ENCODE measurements around the gene SLX4IP.

Gene SLX4IP

GRCh38 chr20:10513061-10513460, 78.0 kb downstream of the SLX4IP start:
- H3K4me1 ChIP-seq (ENCODE audit: control insufficient read depth, insufficient read depth, low read length) = peaks cover 52% of the 10 kb centered on the region
- H3K36me3 ChIP-seq (ENCODE audit: insufficient read depth, low read length) = no peaks in the 10 kb centered on the region
- H3K9me3 ChIP-seq (replicated peaks; ENCODE audit: low read length) = no peaks in the 10 kb centered on the region
- H3K4me2 ChIP-seq (ENCODE audit: low read length) = no peak overlapping the region
- no peaks in the 10 kb centered on the region for H3K27me3 ChIP-seq (ENCODE audit: control insufficient read depth, insufficient read depth, low read length)
- H3K4me3 ChIP-seq (ENCODE audit: low read length) = no peak overlapping the region
- no peak overlapping the region for H3K9ac ChIP-seq (ENCODE audit: low read depth, low read length)

- H3K9me3 ChIP-seq (replicated peaks; ENCODE audit: low read length) = no peaks in the 10 kb centered on the region
- no peak overlapping the region for H3K4me3 ChIP-seq (ENCODE audit: low read length)
- no peaks in the 10 kb centered on the region for H3K27me3 ChIP-seq (ENCODE audit: control insufficient read depth, insufficient read depth, low read length)
- no peaks in the 10 kb centered on the region for H3K36me3 ChIP-seq (ENCODE audit: insufficient read depth, low read length)
- peak overlapping the region; percentile 8 for H3K9ac ChIP-seq (ENCODE audit: low read depth, low read length)
- H3K4me1 ChIP-seq (ENCODE audit: control insufficient read depth, insufficient read depth, low read length) = peaks cover 45% of the 10 kb centered on the region
- H3K4me2 ChIP-seq (ENCODE audit: low read length) = peak overlapping the region; percentile 41
Measured at GRCh38 chr20:10513931-10514575, 78.9 kb downstream of the SLX4IP start.

- Histone ChIP-seq H3K4me1 (ENCODE audit: control insufficient read depth, insufficient read depth, low read length) (peaks cover 52% of the 10 kb centered on the region), H3K4me3 (ENCODE audit: low read length) (no peak overlapping the region), H3K4me2 (ENCODE audit: low read length) (no peak overlapping the region), H3K36me3 (ENCODE audit: insufficient read depth, low read length) (no peaks in the 10 kb centered on the region), H3K9me3 (replicated peaks; ENCODE audit: low read length) (no peaks in the 10 kb centered on the region), H3K27me3 (ENCODE audit: control insufficient read depth, insufficient read depth, low read length) (no peaks in the 10 kb centered on the region), H3K9ac (ENCODE audit: low read depth, low read length) (no peak overlapping the region)
Measured at GRCh38 chr20:10516529-10516928, 81.4 kb downstream of the SLX4IP start.

GRCh38 chr20:10519361-10520046, 84.4 kb downstream of the SLX4IP start:
- Histone ChIP-seq H3K4me1 (ENCODE audit: control insufficient read depth, insufficient read depth, low read length) (peaks cover 51% of the 10 kb centered on the region), H3K9ac (ENCODE audit: low read depth, low read length) (no peak overlapping the region), H3K4me2 (ENCODE audit: low read length) (peak overlapping the region; percentile 19), H3K36me3 (ENCODE audit: insufficient read depth, low read length) (no peaks in the 10 kb centered on the region), H3K9me3 (replicated peaks; ENCODE audit: low read length) (no peaks in the 10 kb centered on the region), H3K4me3 (ENCODE audit: low read length) (no peak overlapping the region), H3K27me3 (ENCODE audit: control insufficient read depth, insufficient read depth, low read length) (no peaks in the 10 kb centered on the region)

- Histone ChIP-seq H3K4me1 (ENCODE audit: control insufficient read depth, insufficient read depth, low read length) (peaks cover 55% of the 10 kb centered on the region), H3K4me3 (ENCODE audit: low read length) (peak overlapping the region; percentile 13), H3K9ac (ENCODE audit: low read depth, low read length) (peak overlapping the region; percentile 61)
Measured at GRCh38 chr20:10520528-10520927, 85.4 kb downstream of the SLX4IP start.

GRCh38 chr20:10521068-10521831, 86.1 kb downstream of the SLX4IP start:
- Histone ChIP-seq H3K4me3 (ENCODE audit: low read length) (peak overlapping the region; percentile 13), H3K27me3 (ENCODE audit: control insufficient read depth, insufficient read depth, low read length) (no peaks in the 10 kb centered on the region), H3K4me2 (ENCODE audit: low read length) (peak overlapping the region; percentile 65), H3K36me3 (ENCODE audit: insufficient read depth, low read length) (no peaks in the 10 kb centered on the region), H3K9ac (ENCODE audit: low read depth, low read length) (peak overlapping the region; percentile 61), H3K4me1 (ENCODE audit: control insufficient read depth, insufficient read depth, low read length) (peaks cover 55% of the 10 kb centered on the region), H3K9me3 (replicated peaks; ENCODE audit: low read length) (no peaks in the 10 kb centered on the region)

More at GRCh38 chr20:10520528-10520927, 85.4 kb downstream of the SLX4IP start:
- Histone ChIP-seq H3K36me3 (ENCODE audit: insufficient read depth, low read length) (no peaks in the 10 kb centered on the region), H3K9me3 (replicated peaks; ENCODE audit: low read length) (no peaks in the 10 kb centered on the region), H3K27me3 (ENCODE audit: control insufficient read depth, insufficient read depth, low read length) (no peaks in the 10 kb centered on the region), H3K4me2 (ENCODE audit: low read length) (peak overlapping the region; percentile 65)

GRCh38 chr20:10521836-10522235, 86.7 kb downstream of the SLX4IP start:
- Histone ChIP-seq H3K36me3 (ENCODE audit: insufficient read depth, low read length) (no peaks in the 10 kb centered on the region), H3K4me1 (ENCODE audit: control insufficient read depth, insufficient read depth, low read length) (peaks cover 55% of the 10 kb centered on the region), H3K9me3 (replicated peaks; ENCODE audit: low read length) (no peaks in the 10 kb centered on the region)

GRCh38 chr20:10522328-10522727, 87.2 kb downstream of the SLX4IP start:
- Histone ChIP-seq H3K4me2 (ENCODE audit: low read length) (no peak overlapping the region), H3K4me1 (ENCODE audit: control insufficient read depth, insufficient read depth, low read length) (peaks cover 55% of the 10 kb centered on the region), H3K9ac (ENCODE audit: low read depth, low read length) (no peak overlapping the region), H3K36me3 (ENCODE audit: insufficient read depth, low read length) (no peaks in the 10 kb centered on the region), H3K27me3 (ENCODE audit: control insufficient read depth, insufficient read depth, low read length) (no peaks in the 10 kb centered on the region), H3K4me3 (ENCODE audit: low read length) (no peak overlapping the region), H3K9me3 (replicated peaks; ENCODE audit: low read length) (no peaks in the 10 kb centered on the region)

More at GRCh38 chr20:10521836-10522235, 86.7 kb downstream of the SLX4IP start:
- H3K9ac ChIP-seq (ENCODE audit: low read depth, low read length) = peak overlapping the region; percentile 16
- no peaks in the 10 kb centered on the region for H3K27me3 ChIP-seq (ENCODE audit: control insufficient read depth, insufficient read depth, low read length)
- H3K4me3 ChIP-seq (ENCODE audit: low read length) = peak overlapping the region; percentile 13
- H3K4me2 ChIP-seq (ENCODE audit: low read length) = peak overlapping the region; percentile 65

GRCh38 chr20:10523443-10523842, 88.3 kb downstream of the SLX4IP start:
- Histone ChIP-seq H3K4me3 (ENCODE audit: low read length) (no peak overlapping the region), H3K36me3 (ENCODE audit: insufficient read depth, low read length) (no peaks in the 10 kb centered on the region), H3K4me2 (ENCODE audit: low read length) (no peak overlapping the region), H3K9ac (ENCODE audit: low read depth, low read length) (peak overlapping the region; percentile 59), H3K27me3 (ENCODE audit: control insufficient read depth, insufficient read depth, low read length) (no peaks in the 10 kb centered on the region), H3K4me1 (ENCODE audit: control insufficient read depth, insufficient read depth, low read length) (peaks cover 55% of the 10 kb centered on the region), H3K9me3 (replicated peaks; ENCODE audit: low read length) (no peaks in the 10 kb centered on the region)

GRCh38 chr20:10524034-10524476, 89.0 kb downstream of the SLX4IP start:
- H3K4me1 ChIP-seq (ENCODE audit: control insufficient read depth, insufficient read depth, low read length) = peaks cover 52% of the 10 kb centered on the region
- no peaks in the 10 kb centered on the region for H3K27me3 ChIP-seq (ENCODE audit: control insufficient read depth, insufficient read depth, low read length)
- no peak overlapping the region for H3K4me3 ChIP-seq (ENCODE audit: low read length)
- peak overlapping the region; percentile 59 for H3K9ac ChIP-seq (ENCODE audit: low read depth, low read length)
- H3K4me2 ChIP-seq (ENCODE audit: low read length) = peak overlapping the region; percentile 59
- no peaks in the 10 kb centered on the region for H3K36me3 ChIP-seq (ENCODE audit: insufficient read depth, low read length)
- no peaks in the 10 kb centered on the region for H3K9me3 ChIP-seq (replicated peaks; ENCODE audit: low read length)

GRCh38 chr20:10524643-10525042, 89.5 kb downstream of the SLX4IP start:
- Histone ChIP-seq H3K4me1 (ENCODE audit: control insufficient read depth, insufficient read depth, low read length) (peaks cover 46% of the 10 kb centered on the region), H3K36me3 (ENCODE audit: insufficient read depth, low read length) (no peaks in the 10 kb centered on the region), H3K27me3 (ENCODE audit: control insufficient read depth, insufficient read depth, low read length) (no peaks in the 10 kb centered on the region), H3K4me3 (ENCODE audit: low read length) (no peak overlapping the region), H3K9me3 (replicated peaks; ENCODE audit: low read length) (no peaks in the 10 kb centered on the region), H3K4me2 (ENCODE audit: low read length) (peak overlapping the region; percentile 59), H3K9ac (ENCODE audit: low read depth, low read length) (peak overlapping the region; percentile 59)

All from skeletal muscle satellite cell (primary cell).